ENCODE measurements around the gene FERMT3. TPM values are rescaled to one million over a fixed set of nuclear protein-coding genes. Genes with fewer than 3 reads are reported as not detected.

The FERMT3 gene
- total and polyA plus RNA-seq, 9 donors = 2.2 to 19.7 (median 6.4) TPM

GRCh38 chr11:64255135-64256128, 48.9 kb downstream of the FERMT3 start:
- Histone ChIP-seq H3K27me3 (no peaks in the 10 kb centered on the region), H3K4me3 (no peak overlapping the region), H3K36me3 (no peaks in the 10 kb centered on the region), H3K27ac (no peak overlapping the region), H3K9me3 (no peaks in the 10 kb centered on the region), H3K4me1 (ENCODE audit: insufficient read depth) (peaks cover 10% of the 10 kb centered on the region)
- intact Hi-C loops (cut with DNase I) = no loop called here
- no peak for DNase-seq
- TF ChIP-seq POLR2A (IDR thresholded peaks at IDR 0.05) = no peak
- TF ChIP-seq EP300 (IDR thresholded peaks at IDR 0.05) = no peak
- TF ChIP-seq, protein P1, sequence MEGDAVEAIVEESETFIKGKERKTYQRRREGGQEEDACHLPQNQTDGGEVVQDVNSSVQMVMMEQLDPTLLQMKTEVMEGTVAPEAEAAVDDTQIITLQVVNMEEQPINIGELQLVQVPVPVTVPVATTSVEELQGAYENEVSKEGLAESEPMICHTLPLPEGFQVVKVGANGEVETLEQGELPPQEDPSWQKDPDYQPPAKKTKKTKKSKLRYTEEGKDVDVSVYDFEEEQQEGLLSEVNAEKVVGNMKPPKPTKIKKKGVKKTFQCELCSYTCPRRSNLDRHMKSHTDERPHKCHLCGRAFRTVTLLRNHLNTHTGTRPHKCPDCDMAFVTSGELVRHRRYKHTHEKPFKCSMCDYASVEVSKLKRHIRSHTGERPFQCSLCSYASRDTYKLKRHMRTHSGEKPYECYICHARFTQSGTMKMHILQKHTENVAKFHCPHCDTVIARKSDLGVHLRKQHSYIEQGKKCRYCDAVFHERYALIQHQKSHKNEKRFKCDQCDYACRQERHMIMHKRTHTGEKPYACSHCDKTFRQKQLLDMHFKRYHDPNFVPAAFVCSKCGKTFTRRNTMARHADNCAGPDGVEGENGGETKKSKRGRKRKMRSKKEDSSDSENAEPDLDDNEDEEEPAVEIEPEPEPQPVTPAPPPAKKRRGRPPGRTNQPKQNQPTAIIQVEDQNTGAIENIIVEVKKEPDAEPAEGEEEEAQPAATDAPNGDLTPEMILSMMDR (IDR thresholded peaks at IDR 0.05) = no peak
- WGBS, 3 donors = 83 to 88% (median 83%) methylated on average over 33 to 35 of the region's 35 CpGs

DNA sequence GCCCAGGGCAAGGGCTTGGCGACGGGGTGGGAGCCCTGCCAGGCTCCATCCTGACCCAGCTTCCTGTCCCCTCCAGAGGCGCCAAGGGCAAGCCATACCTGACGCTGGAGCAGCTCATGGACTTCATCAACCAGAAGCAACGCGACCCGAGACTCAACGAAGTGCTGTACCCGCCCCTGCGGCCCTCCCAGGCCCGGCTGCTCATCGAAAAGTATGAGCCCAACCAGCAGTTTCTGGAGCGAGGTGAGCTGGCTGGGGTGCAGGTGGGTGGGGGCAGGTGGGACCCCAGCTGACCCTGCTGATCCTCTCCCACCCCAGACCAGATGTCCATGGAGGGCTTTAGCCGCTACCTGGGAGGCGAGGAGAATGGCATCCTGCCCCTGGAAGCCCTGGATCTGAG, 49.8 kb downstream of the FERMT3 start:
- 81 to 85% (median 82%) methylated on average over 15 of the region's 15 CpGs for WGBS, 3 donors
- intact Hi-C loops (cut with DNase I) = no loop called here
- no peak for DNase-seq

GRCh38 chr11:64258356-64258755, 51.8 kb downstream of the FERMT3 start:
- Histone ChIP-seq H3K36me3 (no peaks in the 10 kb centered on the region), H3K27me3 (no peaks in the 10 kb centered on the region), H3K27ac (no peak overlapping the region), H3K9me3 (no peaks in the 10 kb centered on the region), H3K4me3 (no peak overlapping the region), H3K4me1 (ENCODE audit: insufficient read depth) (no peaks in the 10 kb centered on the region)
- WGBS, 3 donors = 86 to 94% (median 89%) methylated on average over 23 to 24 of the region's 24 CpGs
- no peak for DNase-seq
- intact Hi-C loops (cut with DNase I) = no loop called here
- TF ChIP-seq POLR2A (IDR thresholded peaks at IDR 0.05) (no peak), EP300 (IDR thresholded peaks at IDR 0.05) (no peak)
- TF ChIP-seq, protein P1 (IDR thresholded peaks at IDR 0.05) = no peak

More for the DNA sequence above, 49.8 kb downstream of the FERMT3 start:
- H3K4me3 ChIP-seq = no peak overlapping the region
- H3K27me3 ChIP-seq = no peaks in the 10 kb centered on the region
- H3K36me3 ChIP-seq = no peaks in the 10 kb centered on the region
- H3K27ac ChIP-seq = no peak overlapping the region
- peaks cover 5% of the 10 kb centered on the region for H3K4me1 ChIP-seq (ENCODE audit: insufficient read depth)
- H3K9me3 ChIP-seq = no peaks in the 10 kb centered on the region
- TF ChIP-seq EP300 (IDR thresholded peaks at IDR 0.05) = no peak
- no peak for TF ChIP-seq POLR2A (IDR thresholded peaks at IDR 0.05)
- TF ChIP-seq, protein P1 (IDR thresholded peaks at IDR 0.05) = no peak

- no peak overlapping the region for H3K27ac ChIP-seq
- no peaks in the 10 kb centered on the region for H3K4me1 ChIP-seq (ENCODE audit: insufficient read depth)
- H3K27me3 ChIP-seq = no peaks in the 10 kb centered on the region
- DNase-seq = no peak
- 87 to 93% (median 88%) methylated on average over 31 to 32 of the region's 32 CpGs for WGBS, 3 donors
- H3K4me3 ChIP-seq = no peak overlapping the region
- H3K9me3 ChIP-seq = no peaks in the 10 kb centered on the region
- H3K36me3 ChIP-seq = no peaks in the 10 kb centered on the region
- intact Hi-C loops (cut with DNase I) = no loop called here
- TF ChIP-seq POLR2A (IDR thresholded peaks at IDR 0.05) (no peak), EP300 (IDR thresholded peaks at IDR 0.05) (no peak)
- TF ChIP-seq, protein P1 (IDR thresholded peaks at IDR 0.05) = no peak
Measured at GRCh38 chr11:64258946-64259532, 52.5 kb downstream of the FERMT3 start.
